HG02852 (cell line): ENCODE data around the gene MRPS35.

ENCODE experiments used
- ATAC-seq: cut with Tn5 transposase; IDR thresholded peaks from one replicate; pipeline ENCODE4 v1.9.1; 2021; ENCODE audit warnings: mild to moderate bottlenecking, moderate library complexity; ENCODE audit not compliant: unreplicated experiment

MRPS35 gene

DNA sequence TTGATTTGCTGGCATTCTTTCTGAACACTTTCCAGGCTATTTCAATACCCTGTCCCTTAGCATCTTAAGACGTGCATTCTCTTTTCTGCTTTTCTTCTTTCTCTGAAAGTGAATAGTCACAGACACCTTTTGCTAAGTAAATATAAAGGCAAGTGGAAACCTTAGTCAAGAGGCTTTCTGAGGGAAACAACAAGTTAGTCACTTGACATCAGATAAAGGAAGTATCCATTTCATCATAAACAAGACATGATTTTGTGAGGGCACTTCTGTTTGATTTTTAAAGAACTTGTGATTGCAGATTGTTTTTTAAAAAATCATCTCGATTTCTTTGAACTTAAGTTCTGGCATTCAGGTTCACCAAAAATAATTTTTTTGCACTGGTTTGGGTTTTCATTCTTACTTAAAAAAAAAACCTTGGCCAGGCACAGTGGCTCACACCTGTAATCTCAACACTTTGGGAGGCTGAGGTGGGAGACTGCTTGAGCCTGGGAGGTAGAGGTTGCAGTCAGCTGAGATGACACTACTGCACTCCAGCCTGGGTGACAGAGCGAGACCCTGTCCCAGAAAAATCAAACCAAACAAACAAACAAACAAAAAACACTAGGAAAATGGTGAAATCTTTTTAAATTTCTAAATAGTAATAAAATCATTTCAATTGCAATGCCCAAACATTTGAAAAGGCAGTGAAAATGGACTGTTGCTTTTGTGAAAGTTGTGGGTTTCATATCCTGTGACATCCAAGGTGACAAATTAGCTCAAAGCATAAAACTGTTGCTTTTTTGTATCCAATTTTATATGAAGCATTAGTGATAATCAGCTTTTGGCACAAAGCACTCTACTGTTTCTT is 61.1 kb downstream of the MRPS35 start:
- ATAC-seq: no peak

DNA sequence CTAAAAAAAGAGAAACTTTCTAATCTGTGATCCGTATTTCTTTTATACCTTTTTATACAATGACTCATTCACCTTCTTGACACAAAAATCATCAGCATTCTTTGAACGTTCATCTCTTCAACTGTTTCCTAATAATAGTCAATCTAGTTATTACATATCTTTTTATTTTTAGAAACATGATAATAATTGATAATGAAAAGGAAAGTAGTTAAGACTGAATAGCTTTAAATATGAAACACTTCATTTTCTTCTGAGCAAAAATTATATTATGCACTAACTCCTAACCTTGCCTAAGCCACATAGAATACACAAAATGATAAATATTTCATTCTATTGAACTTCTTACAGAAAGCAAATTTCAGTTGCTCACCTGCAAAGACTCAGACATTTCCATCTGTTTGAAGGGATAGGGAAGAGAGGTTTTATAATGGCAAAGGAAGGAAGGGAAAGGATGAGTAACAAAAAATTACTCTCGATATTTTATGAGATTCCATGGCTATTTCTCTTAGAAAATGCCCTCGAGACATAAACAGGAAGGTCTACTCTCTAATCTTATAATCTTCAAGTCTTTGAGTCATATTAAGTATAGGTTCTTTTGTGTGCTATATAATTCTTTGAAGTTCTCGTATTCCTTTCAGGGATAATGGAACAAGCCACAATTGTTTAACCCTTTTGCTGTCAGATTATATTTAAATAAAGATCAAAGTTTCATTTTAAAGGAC is 61.9 kb downstream of the MRPS35 start:
- no peak for ATAC-seq

DNA sequence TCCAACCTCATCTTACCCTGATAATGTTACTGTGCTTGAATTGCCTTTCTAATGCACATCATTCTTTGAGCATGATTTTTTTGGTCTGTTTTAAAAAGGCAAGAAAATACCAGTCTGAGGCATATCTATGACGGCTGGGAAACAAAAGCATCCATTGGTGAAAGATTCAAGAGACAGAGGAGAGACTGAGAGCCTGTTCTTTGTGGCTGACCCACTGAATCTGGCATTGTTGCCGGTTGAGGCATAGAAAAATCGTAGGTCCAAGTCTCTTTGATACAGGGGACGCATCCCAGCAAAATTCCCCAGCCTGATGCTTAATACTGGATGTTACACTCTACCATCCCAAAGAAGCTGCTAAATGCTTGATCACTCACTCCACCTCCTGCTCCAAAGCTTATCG is 66.5 kb downstream of the MRPS35 start:
- no peak for ATAC-seq

DNA sequence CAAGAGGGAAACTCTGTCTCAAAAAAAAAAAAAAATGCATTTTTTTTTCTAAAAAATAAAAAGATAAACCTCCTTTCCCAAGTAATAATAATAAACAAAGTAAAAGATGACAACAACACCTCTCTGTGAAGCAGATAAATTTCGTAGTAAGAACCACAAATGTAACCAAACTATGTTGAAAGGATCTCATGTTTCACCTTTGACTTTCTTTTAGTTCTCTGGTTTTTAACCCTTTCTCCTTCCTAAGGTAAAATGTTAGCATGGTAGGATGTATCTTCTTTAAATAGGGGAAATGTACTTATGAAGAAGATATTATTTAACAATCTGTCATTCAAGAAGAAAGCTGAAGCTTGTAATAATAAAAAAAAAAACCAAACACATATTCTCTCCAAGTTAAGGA is 67.6 kb downstream of the MRPS35 start:
- ATAC-seq: no peak

DNA sequence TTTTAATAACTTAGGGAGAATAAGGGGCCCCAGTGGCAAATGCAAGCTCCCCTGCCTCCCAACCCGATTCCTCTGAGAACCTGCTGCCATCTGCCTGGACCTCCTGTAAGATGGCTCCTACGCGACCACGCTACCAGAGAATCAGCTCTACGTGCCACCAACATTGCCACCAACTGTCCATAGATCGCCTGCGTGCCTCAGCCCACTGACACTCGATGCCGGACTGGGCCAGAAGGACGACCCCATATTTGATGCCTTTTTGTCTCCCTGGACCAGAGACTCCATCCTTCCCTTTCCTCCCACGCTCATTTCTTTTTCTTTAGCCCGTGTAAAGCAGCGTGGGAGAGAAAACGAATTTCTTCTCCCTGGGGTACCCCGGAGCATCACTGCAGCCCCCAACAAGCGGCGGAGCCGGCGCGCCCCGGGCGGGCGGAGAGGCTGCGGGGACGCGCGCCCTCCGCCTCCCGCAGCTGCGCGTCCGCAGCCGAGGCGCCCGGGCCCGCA is 68.8 kb downstream of the MRPS35 start:
- ATAC-seq: peak; percentile 18

DNA sequence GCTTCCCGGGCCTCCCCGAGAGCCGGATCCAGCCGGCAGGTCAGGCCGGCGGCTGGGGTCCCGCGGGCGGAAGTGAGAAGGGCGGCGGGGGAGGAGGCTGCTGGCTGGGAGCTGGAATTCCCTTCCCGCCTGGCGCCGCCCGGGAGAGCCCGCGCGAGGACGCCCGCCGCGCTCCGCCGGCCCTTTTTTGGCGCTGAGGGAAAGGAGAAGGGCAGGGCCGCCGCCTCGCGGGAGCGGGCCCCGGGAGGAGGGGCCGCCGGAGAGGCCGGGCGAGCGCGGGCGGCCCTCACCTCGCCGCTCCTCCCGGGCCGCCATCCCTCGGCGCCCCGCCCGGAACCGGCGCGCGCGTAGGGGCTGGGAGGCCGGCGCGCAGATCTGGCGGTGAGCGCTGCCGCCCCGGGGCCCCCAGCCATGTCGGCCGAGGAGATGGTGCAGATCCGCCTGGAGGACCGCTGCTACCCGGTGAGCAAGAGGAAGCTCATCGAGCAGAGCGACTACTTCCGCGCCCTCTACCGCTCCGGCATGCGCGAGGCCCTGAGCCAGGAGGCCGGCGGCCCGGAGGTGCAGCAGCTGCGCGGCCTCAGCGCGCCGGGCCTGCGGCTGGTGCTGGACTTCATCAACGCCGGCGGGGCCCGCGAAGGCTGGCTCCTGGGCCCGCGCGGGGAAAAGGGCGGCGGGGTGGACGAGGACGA is 69.4 kb downstream of the MRPS35 start, which contains the start of the genes KLHL42 and MANSC4:
TSS of gene KLHL42 (plus strand) at position 314 of the 692 bp plus-strand sequence. CDS start at position 412, 98 bp downstream.
TSS of gene MANSC4 (minus strand) at position 317 of the 692 bp plus-strand sequence. CDS start 8,960 bp downstream, outside the sequence.
- peak; percentile 75 for ATAC-seq

DNA sequence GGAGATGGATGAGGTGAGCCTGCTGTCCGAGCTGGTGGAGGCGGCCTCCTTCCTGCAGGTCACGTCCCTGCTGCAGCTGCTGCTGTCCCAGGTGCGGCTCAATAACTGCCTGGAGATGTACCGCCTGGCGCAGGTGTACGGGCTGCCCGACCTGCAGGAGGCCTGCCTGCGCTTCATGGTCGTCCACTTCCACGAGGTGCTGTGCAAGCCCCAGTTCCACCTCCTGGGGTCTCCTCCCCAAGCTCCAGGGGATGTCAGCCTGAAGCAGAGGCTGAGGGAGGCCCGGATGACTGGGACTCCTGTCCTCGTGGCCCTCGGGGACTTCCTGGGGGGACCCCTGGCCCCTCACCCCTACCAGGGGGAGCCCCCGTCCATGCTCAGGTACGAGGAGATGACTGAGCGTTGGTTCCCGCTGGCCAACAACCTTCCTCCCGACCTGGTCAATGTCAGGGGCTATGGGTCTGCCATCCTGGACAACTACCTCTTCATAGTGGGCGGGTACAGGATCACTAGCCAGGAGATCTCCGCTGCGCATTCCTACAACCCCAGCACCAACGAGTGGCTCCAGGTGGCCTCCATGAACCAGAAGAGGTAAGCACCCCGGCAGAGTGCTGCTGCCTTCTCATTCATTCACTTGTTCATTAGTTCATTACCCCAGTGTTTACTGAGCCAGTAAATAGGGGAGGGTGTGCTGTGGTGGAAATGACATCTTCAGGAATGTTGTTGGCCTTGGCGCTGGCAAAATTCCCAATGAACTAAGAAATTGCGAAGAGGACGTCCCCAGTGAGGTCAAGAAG is 70.2 kb downstream of the MRPS35 start:
- peak; percentile 28 for ATAC-seq

DNA sequence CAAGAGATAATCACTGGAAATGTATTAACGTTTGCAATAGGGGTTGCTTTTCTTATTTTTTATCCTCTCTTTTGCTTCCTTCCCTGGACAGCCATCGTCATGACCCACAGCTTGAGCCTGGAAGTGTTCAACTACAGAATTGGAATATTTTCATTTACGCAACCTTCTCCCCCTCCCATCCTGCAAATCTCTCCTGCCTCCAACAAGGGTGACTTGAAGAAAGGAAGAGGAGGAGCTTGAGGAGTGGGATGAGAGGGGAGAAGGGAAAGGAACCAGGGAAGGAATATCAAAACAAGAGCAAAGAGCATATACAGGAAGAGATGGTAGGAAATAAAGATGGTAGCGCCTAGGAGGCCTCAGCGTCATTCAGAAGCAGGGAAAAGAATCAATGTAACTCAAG is 71.0 kb downstream of the MRPS35 start:
- ATAC-seq: no peak

DNA sequence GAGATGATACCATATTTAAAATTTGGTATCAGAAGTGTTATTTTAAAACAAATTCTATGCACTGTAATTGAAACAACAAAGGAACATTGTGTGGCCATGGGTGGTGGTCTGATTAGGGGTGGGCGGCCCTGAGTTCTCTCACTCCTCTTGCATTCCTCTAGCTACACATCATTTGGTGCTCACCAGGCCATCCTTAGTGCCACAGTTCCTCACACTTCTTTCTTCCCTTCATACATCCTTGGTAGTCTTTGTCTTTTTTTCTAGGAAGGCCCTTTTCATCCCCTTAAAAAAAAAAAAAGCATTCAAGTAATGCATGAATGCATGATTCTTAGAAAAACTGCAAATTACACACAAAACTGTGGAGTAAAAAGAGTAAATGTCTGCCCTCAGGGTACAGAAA is 71.8 kb downstream of the MRPS35 start:
- no peak for ATAC-seq

DNA sequence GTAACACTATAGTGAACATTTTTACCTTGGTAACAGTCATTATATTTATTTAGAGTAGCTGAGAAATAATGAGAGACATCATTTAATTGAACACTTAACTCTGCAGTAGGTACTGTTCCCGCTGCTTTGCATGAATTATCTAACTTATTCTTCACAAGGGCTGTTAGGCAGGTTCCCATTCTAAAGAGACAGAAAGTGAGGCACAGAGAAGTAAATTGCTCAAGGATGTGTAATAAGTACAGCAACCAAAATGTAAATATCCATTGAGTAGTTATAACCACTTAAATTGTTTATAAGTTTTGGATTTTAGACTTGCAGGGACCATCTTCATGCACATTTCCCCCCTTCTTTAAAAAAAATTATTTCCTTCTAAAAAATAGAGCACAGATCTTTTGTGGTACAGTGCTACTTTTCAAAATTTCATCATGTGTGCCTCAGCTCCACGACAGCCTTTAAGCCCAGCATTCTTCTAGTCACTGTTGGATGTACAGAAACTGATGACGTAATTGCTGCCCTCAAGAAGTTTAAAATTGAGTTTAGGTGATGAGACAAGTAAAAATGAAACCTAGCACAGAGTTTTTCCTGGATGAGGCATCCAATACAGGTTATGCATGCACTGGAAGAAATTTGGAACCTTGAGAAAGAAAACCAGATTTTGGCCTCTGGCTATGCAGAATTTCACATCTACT is 75.4 kb downstream of the MRPS35 start:
- ATAC-seq: no peak

DNA sequence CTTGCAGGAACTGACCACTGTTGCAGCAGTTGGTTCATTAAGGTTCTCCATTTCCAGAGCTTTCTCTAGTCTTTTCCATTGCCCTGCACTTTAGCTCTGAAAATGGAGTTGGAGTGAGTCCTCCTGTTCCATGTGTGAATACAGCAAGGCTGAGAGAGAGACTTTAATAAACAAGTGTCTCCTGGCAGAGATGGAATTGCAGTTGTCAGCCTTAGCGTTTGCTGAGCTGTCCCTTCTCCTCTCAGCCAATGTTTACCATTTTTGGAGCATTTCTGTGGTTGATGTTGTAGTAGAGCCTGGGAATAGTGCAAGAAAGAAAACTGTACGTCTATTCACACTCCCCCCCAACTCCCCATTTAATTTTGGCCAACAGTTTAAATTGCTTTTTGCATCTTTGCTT is 76.9 kb downstream of the MRPS35 start:
- no peak for ATAC-seq

DNA sequence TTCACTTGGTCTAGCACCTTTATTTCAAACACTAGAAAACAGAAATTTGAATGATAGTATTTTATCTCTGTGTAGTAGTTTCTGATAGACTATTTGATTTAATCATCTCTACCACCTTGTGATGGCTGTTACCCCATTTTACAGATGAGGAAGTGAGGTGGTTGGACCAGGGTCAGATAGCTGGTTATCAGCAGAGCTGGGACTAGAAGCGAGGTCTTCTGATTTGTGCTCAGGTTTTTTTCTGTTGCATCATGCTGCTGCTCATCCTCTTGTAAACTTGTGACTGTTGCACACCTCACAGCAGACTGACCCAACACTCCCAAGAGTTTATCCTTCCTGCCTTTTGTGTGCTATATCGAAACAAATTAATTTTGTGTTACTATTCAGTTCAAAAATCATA is 79.5 kb downstream of the MRPS35 start:
- ATAC-seq: no peak

DNA sequence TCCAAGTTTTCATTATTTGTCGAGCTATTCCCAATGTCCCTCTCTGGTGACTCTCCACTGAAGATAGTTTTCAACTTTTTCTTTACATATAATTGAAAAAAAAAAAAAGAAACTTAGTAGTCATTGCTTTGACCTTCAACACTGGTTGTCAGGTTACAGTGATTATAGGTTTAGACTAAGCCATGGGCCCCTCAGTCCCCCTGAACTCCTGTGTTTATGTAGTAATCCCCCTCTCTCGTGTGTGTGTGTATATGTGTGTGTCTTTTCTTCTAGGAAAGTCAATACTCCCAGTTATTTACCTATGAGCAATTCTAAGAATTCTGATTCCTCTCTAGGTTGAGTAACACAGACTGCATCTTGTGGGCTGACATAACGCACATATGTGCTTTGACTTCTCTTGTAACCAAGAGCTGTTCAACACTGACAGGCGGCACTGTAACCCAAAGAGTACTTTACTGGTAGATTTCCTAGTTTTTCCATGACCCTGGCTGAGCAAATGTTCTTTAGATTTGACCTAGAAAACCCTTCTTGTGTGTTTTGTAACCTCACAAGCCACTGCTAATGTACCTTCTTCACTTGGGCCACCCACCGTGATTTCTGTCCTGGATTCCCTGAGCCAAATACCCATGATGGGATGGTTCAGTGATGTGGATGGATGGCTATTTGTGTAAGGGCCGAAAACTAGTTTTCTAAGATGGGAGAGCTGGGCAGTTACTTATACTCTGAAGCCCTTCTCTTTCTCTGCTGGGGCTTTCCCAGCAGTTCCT is 84.4 kb downstream of the MRPS35 start:
- no peak for ATAC-seq

DNA sequence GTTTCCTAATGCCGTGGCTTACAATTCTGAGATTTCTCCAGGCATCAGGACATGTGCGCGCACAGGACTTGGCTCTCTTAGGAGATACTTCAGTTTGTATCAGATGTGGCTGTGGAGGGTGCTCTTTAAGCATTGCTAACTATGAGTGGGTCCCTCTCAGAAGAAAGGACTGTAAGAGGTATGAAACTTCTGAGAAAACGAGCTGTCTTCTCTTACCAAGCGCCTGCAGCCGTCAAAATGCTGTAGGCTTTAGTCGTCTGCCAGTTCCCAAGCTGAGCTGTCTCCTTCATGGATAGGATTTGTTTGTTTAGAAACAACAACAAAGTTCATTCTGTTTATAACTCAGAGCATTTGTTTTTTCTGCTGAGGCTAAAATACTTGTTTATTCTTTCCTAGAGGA is 85.5 kb downstream of the MRPS35 start:
- ATAC-seq: no peak

DNA sequence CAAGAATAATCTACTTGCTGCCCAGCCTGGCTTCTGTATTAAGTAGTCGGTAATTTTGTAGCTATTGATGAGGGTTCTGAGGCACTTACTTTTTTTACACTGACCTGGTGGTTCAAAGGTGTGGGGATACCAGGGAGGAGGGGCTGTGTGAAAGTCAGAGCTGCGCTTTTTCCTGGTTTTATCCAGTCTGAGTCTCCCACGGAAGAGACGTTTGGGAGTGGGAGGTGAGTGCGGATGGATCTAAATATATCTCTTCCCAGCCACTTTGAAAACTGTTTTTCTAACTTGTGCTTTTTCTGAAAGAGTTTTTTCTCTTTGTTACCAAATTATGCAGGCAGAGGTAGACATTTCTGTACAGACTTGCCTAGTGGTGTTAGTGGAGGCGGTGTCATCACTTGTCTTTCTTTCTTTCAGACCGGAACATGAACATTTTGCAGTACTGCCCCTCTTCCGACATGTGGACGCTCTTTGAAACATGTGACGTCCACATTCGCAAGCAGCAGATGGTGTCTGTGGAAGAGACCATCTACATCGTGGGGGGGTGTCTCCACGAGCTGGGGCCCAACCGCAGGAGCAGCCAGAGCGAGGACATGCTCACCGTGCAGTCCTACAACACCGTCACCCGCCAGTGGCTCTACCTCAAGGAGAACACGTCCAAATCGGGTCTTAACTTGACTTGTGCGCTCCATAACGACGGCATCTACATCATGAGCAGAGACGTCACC is 86.8 kb downstream of the MRPS35 start:
- ATAC-seq: no peak

DNA sequence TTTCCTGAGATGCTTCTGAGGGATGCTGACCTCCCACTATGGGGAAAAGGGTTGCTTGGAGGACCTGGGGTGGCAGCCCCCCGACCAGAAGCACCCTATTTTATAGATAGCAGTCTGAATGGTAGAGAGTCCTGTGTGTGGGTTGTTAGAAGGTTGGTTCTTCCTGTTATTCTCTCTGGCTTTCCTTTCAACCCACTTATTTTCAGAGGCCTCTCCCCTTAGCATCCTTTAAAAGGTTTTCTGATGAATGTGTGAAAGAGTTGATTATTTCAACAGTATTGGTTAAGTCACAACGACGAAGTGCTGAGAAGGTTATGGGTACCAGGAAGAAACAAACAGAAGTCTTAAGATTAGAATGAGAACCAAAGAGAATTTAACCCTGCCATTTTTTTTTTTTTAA is 90.2 kb downstream of the MRPS35 start:
- ATAC-seq: no peak

DNA sequence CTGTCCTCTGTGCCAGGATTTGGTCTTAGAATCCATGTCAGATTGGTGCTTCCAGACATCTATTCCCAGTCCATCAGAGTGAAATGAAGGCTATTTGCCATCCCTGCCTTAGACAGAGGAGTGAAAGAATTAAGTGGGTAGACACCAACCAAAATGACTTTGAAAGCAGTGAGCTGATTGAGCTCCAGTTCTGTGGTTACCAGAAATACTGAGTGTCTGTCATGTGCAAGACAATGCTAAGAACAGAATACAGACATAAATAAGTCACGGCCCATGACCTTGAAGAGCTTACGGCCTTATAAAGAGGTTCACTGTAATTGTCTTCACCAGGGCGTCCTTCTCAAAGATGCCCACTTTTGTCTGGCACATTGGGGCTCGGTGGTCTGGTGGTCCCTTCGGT is 91.0 kb downstream of the MRPS35 start:
- no peak for ATAC-seq

DNA sequence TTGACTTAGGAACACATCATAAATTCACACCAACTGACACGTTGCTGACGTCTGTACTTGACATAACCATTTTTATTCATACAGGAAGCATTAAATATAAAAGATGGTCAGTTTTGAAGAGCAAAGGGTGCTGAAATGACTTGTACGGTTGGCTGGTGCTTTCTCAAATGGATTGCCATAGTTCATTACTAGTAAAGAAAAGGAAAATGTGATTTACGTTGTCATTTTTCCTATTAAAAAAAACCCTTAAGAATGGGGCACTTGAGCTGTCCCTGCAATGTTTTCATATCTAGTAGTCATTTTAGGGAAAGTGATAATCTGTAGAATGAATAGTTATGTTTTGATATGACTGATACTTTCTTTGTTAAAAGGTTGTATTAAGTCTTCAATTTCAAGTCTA is 91.9 kb downstream of the MRPS35 start:
- no peak for ATAC-seq

DNA sequence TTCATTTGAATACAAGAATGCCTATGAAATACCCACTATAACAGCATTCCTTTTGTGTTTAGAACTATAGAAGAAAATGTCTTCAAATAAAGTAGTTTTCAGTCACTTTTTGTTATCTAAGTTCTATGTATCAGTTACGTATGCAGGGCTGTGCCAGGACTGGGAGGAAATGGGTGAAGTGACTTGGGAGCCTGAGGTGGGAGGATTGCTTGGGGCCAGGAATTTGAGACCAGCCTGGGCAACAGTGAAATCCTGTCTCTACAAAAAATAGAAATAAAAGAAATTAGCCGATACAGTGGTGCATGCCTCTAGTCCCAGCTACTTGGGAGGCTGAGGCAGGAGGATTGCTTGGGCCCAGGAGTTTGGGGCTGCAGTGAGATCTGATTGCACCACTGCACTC is 92.3 kb downstream of the MRPS35 start:
- no peak for ATAC-seq
